Measurements from ENCODE around the gene C4orf50. TPM values are rescaled to one million over a fixed set of nuclear protein-coding genes. Genes with fewer than 3 reads are reported as not detected.

The C4orf50 gene
- polyA plus RNA-seq, 1 donor from 2014 or later = 1.6 TPM

GRCh38 chr4:6002926-6003325 lies 15.3 kb downstream of the C4orf50 start:
- no peaks in the 10 kb centered on the region for H3K9me2 ChIP-seq (ENCODE audit: insufficient read depth, low read length)
- H3K9ac ChIP-seq (ENCODE audit: low read length) = no peak overlapping the region
- H3K36me3 ChIP-seq (ENCODE audit: insufficient read depth, low read length) = no peaks in the 10 kb centered on the region
- H3K79me2 ChIP-seq (replicated peaks; ENCODE audit: insufficient read depth, low read length) = no peaks in the 10 kb centered on the region
- peaks cover 14% of the 10 kb centered on the region for H3K27me3 ChIP-seq (ENCODE audit: insufficient read depth, low read depth, low read length)
- H3F3A ChIP-seq (ENCODE audit: insufficient read depth, low read length, poor library complexity, severe bottlenecking) = no peaks in the 10 kb centered on the region
- H3K4me3 ChIP-seq (ENCODE audit: low read length) = no peak overlapping the region
- H2AFZ ChIP-seq (ENCODE audit: low read depth, low read length) = no peak overlapping the region
- H3K27ac ChIP-seq (ENCODE audit: low read length) = no peak overlapping the region
- no peak overlapping the region for H3K4me2 ChIP-seq (ENCODE audit: low read length)
- TF ChIP-seq EZH2 (IDR thresholded peaks at IDR 0.05; ENCODE audit: borderline replicate concordance, insufficient read depth, low read length, poor library complexity, severe bottlenecking) (no peak), CTCF (IDR thresholded peaks at IDR 0.05; ENCODE audit: poor library complexity, severe bottlenecking) (no peak), POLR2AphosphoS5 (IDR thresholded peaks at IDR 0.05) (no peak), MXI1 (conservative IDR thresholded peaks at IDR 0.05; ENCODE audit: poor library complexity, severe bottlenecking) (no peak), EP300 (conservative IDR thresholded peaks at IDR 0.05; ENCODE audit: poor library complexity, severe bottlenecking) (no peak), RAD21 (conservative IDR thresholded peaks at IDR 0.05) (no peak), TAF1 (IDR thresholded peaks at IDR 0.05; ENCODE audit: low read depth) (no peak), SMC3 (conservative IDR thresholded peaks at IDR 0.05; ENCODE audit: poor library complexity) (no peak)
- TF ChIP-seq, protein P1, sequence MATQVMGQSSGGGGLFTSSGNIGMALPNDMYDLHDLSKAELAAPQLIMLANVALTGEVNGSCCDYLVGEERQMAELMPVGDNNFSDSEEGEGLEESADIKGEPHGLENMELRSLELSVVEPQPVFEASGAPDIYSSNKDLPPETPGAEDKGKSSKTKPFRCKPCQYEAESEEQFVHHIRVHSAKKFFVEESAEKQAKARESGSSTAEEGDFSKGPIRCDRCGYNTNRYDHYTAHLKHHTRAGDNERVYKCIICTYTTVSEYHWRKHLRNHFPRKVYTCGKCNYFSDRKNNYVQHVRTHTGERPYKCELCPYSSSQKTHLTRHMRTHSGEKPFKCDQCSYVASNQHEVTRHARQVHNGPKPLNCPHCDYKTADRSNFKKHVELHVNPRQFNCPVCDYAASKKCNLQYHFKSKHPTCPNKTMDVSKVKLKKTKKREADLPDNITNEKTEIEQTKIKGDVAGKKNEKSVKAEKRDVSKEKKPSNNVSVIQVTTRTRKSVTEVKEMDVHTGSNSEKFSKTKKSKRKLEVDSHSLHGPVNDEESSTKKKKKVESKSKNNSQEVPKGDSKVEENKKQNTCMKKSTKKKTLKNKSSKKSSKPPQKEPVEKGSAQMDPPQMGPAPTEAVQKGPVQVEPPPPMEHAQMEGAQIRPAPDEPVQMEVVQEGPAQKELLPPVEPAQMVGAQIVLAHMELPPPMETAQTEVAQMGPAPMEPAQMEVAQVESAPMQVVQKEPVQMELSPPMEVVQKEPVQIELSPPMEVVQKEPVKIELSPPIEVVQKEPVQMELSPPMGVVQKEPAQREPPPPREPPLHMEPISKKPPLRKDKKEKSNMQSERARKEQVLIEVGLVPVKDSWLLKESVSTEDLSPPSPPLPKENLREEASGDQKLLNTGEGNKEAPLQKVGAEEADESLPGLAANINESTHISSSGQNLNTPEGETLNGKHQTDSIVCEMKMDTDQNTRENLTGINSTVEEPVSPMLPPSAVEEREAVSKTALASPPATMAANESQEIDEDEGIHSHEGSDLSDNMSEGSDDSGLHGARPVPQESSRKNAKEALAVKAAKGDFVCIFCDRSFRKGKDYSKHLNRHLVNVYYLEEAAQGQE (IDR thresholded peaks at IDR 0.05; ENCODE audit: borderline replicate concordance) = no peak
- no peaks in the 10 kb centered on the region for H4K20me1 ChIP-seq (ENCODE audit: insufficient read depth)
- no peaks in the 10 kb centered on the region for H3K9me3 ChIP-seq (ENCODE audit: low read length)

GRCh38 chr4:6002492-6002833 lies 15.8 kb downstream of the C4orf50 start:
- H4K20me1 ChIP-seq (ENCODE audit: insufficient read depth) = no peaks in the 10 kb centered on the region
- no peak overlapping the region for H3K27ac ChIP-seq (ENCODE audit: low read length)
- H3K9me3 ChIP-seq (ENCODE audit: low read length) = no peaks in the 10 kb centered on the region
- H3K4me2 ChIP-seq (ENCODE audit: low read length) = no peak overlapping the region
- no peak overlapping the region for H2AFZ ChIP-seq (ENCODE audit: low read depth, low read length)
- H3K4me3 ChIP-seq (ENCODE audit: low read length) = no peak overlapping the region
- H3K9me2 ChIP-seq (ENCODE audit: insufficient read depth, low read length) = no peaks in the 10 kb centered on the region
- no peak overlapping the region for H3K9ac ChIP-seq (ENCODE audit: low read length)
- H3K36me3 ChIP-seq (ENCODE audit: insufficient read depth, low read length) = no peaks in the 10 kb centered on the region
- no peak for TF ChIP-seq TAF1 (IDR thresholded peaks at IDR 0.05; ENCODE audit: low read depth)
- TF ChIP-seq EZH2 (IDR thresholded peaks at IDR 0.05; ENCODE audit: borderline replicate concordance, insufficient read depth, low read length, poor library complexity, severe bottlenecking) = no peak
- no peak for TF ChIP-seq CTCF (IDR thresholded peaks at IDR 0.05; ENCODE audit: poor library complexity, severe bottlenecking)
- no peak for TF ChIP-seq POLR2AphosphoS5 (IDR thresholded peaks at IDR 0.05)
- TF ChIP-seq MXI1 (conservative IDR thresholded peaks at IDR 0.05; ENCODE audit: poor library complexity, severe bottlenecking) = no peak
- no peak for TF ChIP-seq RAD21 (conservative IDR thresholded peaks at IDR 0.05)
- TF ChIP-seq, protein P1 (IDR thresholded peaks at IDR 0.05; ENCODE audit: borderline replicate concordance) = no peak
- no peak for TF ChIP-seq EP300 (conservative IDR thresholded peaks at IDR 0.05; ENCODE audit: poor library complexity, severe bottlenecking)
- no peak for TF ChIP-seq SMC3 (conservative IDR thresholded peaks at IDR 0.05; ENCODE audit: poor library complexity)
- no peaks in the 10 kb centered on the region for H3F3A ChIP-seq (ENCODE audit: insufficient read depth, low read length, poor library complexity, severe bottlenecking)
- H3K79me2 ChIP-seq (replicated peaks; ENCODE audit: insufficient read depth, low read length) = no peaks in the 10 kb centered on the region
- peaks cover 11% of the 10 kb centered on the region for H3K27me3 ChIP-seq (ENCODE audit: insufficient read depth, low read depth, low read length)
